Stimulated activated memory B cell treated with anti-CD40 and anti-IgM and Interleukin-4, amounts not matched to agents 10 μg/mL and 1 μg/mL and 100 μg/mL, for 72 hours (primary cell): Measurements from ENCODE around the gene SNCA.

Source experiments
- ATAC-seq: fragments of 150-1000 bp; cut with Tn5 transposase; 2 replicates; pipeline ENCODE4 v1.10.0; 2021
- H3K27ac Mint-ChIP-seq: one replicate; pipeline ENCODE4 v1.8.0; 2022; ENCODE audit warnings: mild to moderate bottlenecking, mixed read lengths
- H3K27me3 Mint-ChIP-seq: one replicate; pipeline ENCODE4 v1.8.0; 2022; ENCODE audit warnings: mixed read lengths
- H3K36me3 Mint-ChIP-seq: one replicate; pipeline ENCODE4 v1.8.0; 2022; ENCODE audit warnings: mixed read lengths
- H3K4me1 Mint-ChIP-seq: one replicate; pipeline ENCODE4 v1.8.0; 2022; ENCODE audit warnings: mixed read lengths
- H3K4me3 Mint-ChIP-seq: one replicate; pipeline ENCODE4 v1.8.0; 2022; ENCODE audit warnings: mild to moderate bottlenecking, moderate library complexity, mixed read lengths
- H3K9me3 Mint-ChIP-seq: one replicate; pipeline ENCODE4 v1.8.0; 2022; ENCODE audit warnings: mixed read lengths

The SNCA gene

DNA sequence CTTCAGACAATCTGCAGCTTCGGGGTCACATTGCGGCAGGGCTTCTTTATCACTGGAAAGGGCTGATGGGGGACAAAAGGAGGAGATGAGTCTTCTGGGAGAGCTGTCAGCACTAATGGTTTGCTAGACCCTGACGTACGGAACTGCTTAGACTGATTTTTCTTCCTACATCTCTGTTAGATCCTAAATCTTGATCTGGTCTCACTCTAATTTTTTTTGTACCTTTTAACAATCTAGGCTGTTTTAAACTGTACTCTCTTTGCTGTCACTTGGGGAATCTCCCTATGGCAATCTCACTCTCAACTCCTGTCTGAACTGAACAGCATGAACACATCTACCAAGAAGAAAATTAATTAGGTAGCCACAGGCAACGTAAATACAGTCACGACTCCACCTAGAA lies 120.1 kb downstream of the SNCA start:
- no peaks in the 10 kb centered on the region for H3K9me3 Mint-ChIP-seq
- no peak overlapping the region for H3K27ac Mint-ChIP-seq
- H3K36me3 Mint-ChIP-seq, result no peaks in the 10 kb centered on the region
- no peaks in the 10 kb centered on the region for H3K27me3 Mint-ChIP-seq
- H3K4me1 Mint-ChIP-seq, result no peaks in the 10 kb centered on the region
- no peak overlapping the region for H3K4me3 Mint-ChIP-seq
- ATAC-seq, result no peak

GRCh38 chr4:89715631-89716030 lies 121.3 kb downstream of the SNCA start:
- H3K27me3 Mint-ChIP-seq, result no peaks in the 10 kb centered on the region
- no peak for ATAC-seq
- no peaks in the 10 kb centered on the region for H3K36me3 Mint-ChIP-seq
- H3K4me3 Mint-ChIP-seq, result no peak overlapping the region
- H3K27ac Mint-ChIP-seq, result no peak overlapping the region
- H3K4me1 Mint-ChIP-seq, result no peaks in the 10 kb centered on the region
- no peaks in the 10 kb centered on the region for H3K9me3 Mint-ChIP-seq

DNA sequence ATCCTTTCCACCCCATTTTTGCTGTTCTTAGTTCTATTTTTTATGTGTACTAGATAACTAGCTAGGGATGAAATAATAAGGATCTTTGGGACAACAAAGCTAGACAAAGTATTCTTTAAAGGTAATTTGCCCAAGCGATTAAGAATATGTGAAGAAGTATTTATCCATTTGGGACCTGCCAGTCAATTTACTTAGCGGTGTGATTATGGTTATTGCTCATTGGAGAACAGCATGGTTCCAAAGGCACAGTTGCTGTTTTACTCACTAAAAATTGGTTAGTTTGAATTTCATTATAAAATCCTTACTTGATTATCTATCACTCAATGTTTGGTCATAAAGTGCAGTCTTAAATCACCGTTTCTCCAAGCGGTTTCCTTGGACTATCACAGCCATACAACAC lies 124.1 kb downstream of the SNCA start:
- Mint-ChIP-seq H3K27ac (no peak overlapping the region), H3K27me3 (no peaks in the 10 kb centered on the region), H3K4me3 (no peak overlapping the region), H3K4me1 (no peaks in the 10 kb centered on the region), H3K9me3 (no peaks in the 10 kb centered on the region), H3K36me3 (no peaks in the 10 kb centered on the region)
- no peak for ATAC-seq

- Mint-ChIP-seq H3K36me3 (no peaks in the 10 kb centered on the region), H3K9me3 (no peaks in the 10 kb centered on the region), H3K27me3 (no peaks in the 10 kb centered on the region), H3K4me3 (no peak overlapping the region), H3K4me1 (no peaks in the 10 kb centered on the region), H3K27ac (no peak overlapping the region)
- ATAC-seq, result no peak
Measured at GRCh38 chr4:89712141-89712540, 124.8 kb downstream of the SNCA start.

- Mint-ChIP-seq H3K4me3 (no peak overlapping the region), H3K27me3 (no peaks in the 10 kb centered on the region), H3K36me3 (no peaks in the 10 kb centered on the region), H3K27ac (no peak overlapping the region), H3K4me1 (no peaks in the 10 kb centered on the region), H3K9me3 (no peaks in the 10 kb centered on the region)
- no peak for ATAC-seq
Measured at GRCh38 chr4:89708903-89709421, 128.0 kb downstream of the SNCA start.

GRCh38 chr4:89707467-89707866 lies 129.5 kb downstream of the SNCA start:
- Mint-ChIP-seq H3K9me3 (no peaks in the 10 kb centered on the region), H3K4me1 (no peaks in the 10 kb centered on the region), H3K27me3 (no peaks in the 10 kb centered on the region)

DNA sequence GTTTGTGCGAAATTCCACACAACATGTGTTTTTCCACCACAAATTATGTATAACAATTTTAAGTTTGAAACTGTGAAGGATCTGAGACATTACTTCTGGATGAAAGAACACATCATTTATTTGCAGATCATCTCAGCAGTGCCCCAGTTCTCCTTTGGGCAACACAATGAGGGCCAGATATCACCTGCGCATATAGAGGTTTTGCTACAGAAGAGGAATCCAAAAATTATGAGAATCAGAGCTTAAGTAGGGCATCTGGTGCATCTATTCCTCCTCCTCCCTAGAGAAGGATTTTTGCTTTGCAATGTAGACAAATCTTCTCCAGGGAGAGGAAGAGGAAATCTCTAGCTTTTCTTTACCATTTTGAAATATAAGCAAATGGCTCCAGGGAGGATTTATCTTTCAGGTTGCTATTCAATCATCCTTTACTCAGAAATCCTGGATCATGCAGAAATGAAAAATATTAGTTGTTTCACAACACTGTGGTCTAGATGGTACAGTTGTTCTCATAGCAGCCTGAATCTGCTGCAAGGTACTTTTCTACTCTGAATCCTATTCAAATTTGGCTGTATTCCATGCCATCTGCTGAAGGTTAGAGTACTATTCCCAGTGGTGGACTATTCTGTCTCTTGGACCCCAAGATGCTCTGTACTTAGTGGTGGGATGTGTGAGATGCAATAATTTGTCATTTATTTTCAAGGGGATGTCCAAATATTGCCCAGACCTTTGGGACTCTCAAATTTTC lies 132.1 kb downstream of the SNCA start:
- Mint-ChIP-seq H3K36me3 (no peaks in the 10 kb centered on the region), H3K4me1 (no peaks in the 10 kb centered on the region), H3K27ac (no peak overlapping the region), H3K9me3 (no peaks in the 10 kb centered on the region), H3K27me3 (no peaks in the 10 kb centered on the region), H3K4me3 (no peak overlapping the region)
- no peak for ATAC-seq

More at GRCh38 chr4:89707467-89707866, 129.5 kb downstream of the SNCA start:
- Mint-ChIP-seq H3K27ac (no peak overlapping the region), H3K36me3 (no peaks in the 10 kb centered on the region), H3K4me3 (no peak overlapping the region)
- ATAC-seq, result no peak

- Mint-ChIP-seq H3K36me3 (no peaks in the 10 kb centered on the region), H3K4me1 (no peaks in the 10 kb centered on the region), H3K4me3 (no peak overlapping the region), H3K27me3 (no peaks in the 10 kb centered on the region), H3K9me3 (no peaks in the 10 kb centered on the region), H3K27ac (no peak overlapping the region)
- ATAC-seq, result no peak
Measured at GRCh38 chr4:89703829-89704590, 133.0 kb downstream of the SNCA start.

DNA sequence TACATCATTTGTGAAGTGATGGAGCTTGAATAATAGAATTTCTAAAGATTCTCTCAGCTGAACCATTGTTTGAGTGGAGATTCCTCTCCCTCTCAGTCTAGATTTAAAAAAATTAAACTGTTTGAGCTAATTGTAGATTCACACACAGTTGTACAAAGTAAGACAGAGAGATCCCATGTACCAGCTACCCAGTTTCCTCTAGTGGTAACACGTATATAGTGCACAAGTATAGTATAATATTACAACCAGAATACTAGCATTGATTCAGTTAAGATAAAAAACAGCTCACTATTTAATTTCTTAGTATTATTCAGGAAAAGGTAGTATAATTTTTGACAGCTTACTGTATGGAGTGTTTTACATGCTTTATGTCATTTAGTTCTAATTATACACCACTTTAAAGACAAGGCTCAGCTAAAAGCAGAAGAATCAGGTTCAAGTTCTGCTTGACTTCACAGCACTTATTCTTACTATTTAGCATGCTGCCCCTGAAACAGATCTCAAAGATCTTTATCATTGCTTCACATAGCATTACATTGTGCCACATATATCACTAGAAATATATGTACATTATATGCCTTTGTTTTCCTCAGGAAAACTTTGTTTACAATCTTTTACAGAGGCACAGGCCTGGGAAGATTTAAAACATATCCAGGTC lies 136.1 kb downstream of the SNCA start:
- Mint-ChIP-seq H3K27ac (no peak overlapping the region), H3K4me3 (no peak overlapping the region), H3K27me3 (no peaks in the 10 kb centered on the region), H3K4me1 (no peaks in the 10 kb centered on the region), H3K36me3 (no peaks in the 10 kb centered on the region), H3K9me3 (no peaks in the 10 kb centered on the region)
- ATAC-seq, result no peak

- no peak for ATAC-seq
Measured at GRCh38 chr4:89685690-89686089, 151.3 kb downstream of the SNCA start.

GRCh38 chr4:89685277-89685676 lies 151.7 kb downstream of the SNCA start:
- Mint-ChIP-seq H3K27ac (no peak overlapping the region), H3K27me3 (peaks cover 8% of the 10 kb centered on the region), H3K9me3 (no peaks in the 10 kb centered on the region), H3K4me3 (no peak overlapping the region), H3K36me3 (no peaks in the 10 kb centered on the region), H3K4me1 (no peaks in the 10 kb centered on the region)
- no peak for ATAC-seq

More at GRCh38 chr4:89685690-89686089, 151.3 kb downstream of the SNCA start:
- Mint-ChIP-seq H3K9me3 (no peaks in the 10 kb centered on the region), H3K27ac (no peak overlapping the region), H3K4me3 (no peak overlapping the region), H3K36me3 (no peaks in the 10 kb centered on the region), H3K27me3 (peaks cover 8% of the 10 kb centered on the region), H3K4me1 (no peaks in the 10 kb centered on the region)

DNA sequence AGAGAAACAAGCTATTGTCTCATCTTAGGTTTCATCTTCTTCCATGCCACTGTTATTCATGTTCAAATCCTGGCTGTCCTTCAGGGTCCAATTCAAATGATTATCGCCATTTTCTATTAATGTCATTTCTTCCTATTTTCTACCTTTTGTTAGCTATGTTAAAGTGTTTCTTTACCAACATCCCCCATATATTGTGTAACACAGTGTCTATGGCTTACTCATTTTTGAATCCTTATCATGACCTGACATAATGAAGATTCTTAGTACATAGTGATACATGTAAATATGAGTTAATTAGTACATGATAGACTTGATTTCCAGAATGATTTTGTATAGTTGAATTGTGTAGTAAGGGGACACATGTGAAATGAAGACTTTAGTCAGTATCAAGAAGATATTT lies 152.4 kb downstream of the SNCA start:
- no peaks in the 10 kb centered on the region for H3K9me3 Mint-ChIP-seq
- no peak overlapping the region for H3K27ac Mint-ChIP-seq
- peaks cover 8% of the 10 kb centered on the region for H3K27me3 Mint-ChIP-seq
- no peaks in the 10 kb centered on the region for H3K4me1 Mint-ChIP-seq
- H3K36me3 Mint-ChIP-seq, result no peaks in the 10 kb centered on the region
- H3K4me3 Mint-ChIP-seq, result no peak overlapping the region
- no peak for ATAC-seq

DNA sequence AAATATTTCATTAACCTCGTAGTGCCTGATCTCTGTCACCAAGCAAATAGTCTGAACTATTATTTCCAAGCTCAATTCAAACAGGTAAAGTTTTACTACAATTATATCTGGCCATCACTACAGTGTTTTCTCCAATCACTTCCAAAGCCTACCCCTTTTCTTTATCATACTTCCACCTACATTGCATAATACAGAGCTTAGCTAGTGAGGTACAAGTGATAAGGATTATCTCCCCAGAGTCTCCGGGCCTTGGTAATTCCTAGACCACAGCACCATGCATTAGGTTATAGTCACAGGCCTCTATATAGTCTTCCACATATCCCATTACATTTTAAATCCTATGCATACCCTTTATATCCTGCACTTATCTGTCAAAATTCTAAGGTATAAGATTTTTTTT lies 154.2 kb downstream of the SNCA start:
- no peak overlapping the region for H3K4me3 Mint-ChIP-seq
- no peaks in the 10 kb centered on the region for H3K36me3 Mint-ChIP-seq
- ATAC-seq, result no peak

DNA sequence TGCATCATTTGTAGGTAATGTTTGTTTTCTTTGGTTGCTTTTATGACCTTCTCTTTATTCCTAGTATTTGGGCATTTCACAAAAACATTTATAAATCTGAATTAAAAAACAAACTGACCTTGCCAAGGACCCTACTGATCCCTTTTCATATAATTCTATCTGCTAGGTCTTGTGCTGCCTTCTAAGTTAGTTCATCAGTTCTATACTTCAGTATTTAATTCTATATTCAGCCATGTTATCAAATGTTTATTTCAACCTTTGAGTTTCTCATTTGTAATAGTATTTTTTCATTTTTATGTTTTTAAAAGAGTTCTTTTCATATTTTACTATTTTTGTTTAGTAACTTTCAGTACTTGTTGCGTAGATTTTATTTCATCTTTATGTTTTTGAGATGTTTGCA lies 155.3 kb downstream of the SNCA start:
- Mint-ChIP-seq H3K36me3 (no peaks in the 10 kb centered on the region), H3K27ac (no peak overlapping the region), H3K9me3 (peaks cover 6% of the 10 kb centered on the region), H3K27me3 (no peaks in the 10 kb centered on the region), H3K4me1 (no peaks in the 10 kb centered on the region), H3K4me3 (no peak overlapping the region)
- no peak for ATAC-seq

More for the DNA sequence above, 154.2 kb downstream of the SNCA start:
- H3K27ac Mint-ChIP-seq, result no peak overlapping the region
- H3K9me3 Mint-ChIP-seq, result no peaks in the 10 kb centered on the region
- H3K4me1 Mint-ChIP-seq, result no peaks in the 10 kb centered on the region
- H3K27me3 Mint-ChIP-seq, result peaks cover 8% of the 10 kb centered on the region

- H3K9me3 Mint-ChIP-seq, result peaks cover 9% of the 10 kb centered on the region
- no peaks in the 10 kb centered on the region for H3K27me3 Mint-ChIP-seq
- no peak overlapping the region for H3K27ac Mint-ChIP-seq
- no peak for ATAC-seq
- H3K36me3 Mint-ChIP-seq, result no peaks in the 10 kb centered on the region
- no peaks in the 10 kb centered on the region for H3K4me1 Mint-ChIP-seq
- H3K4me3 Mint-ChIP-seq, result no peak overlapping the region
Measured at GRCh38 chr4:89681219-89681618, 155.7 kb downstream of the SNCA start.
